Thyroid gland (tissue), 4 donors: ENCODE data around the gene CD207.

ENCODE experiments used
- POLR2A ChIP-seq, 2 donors: fragments of 450-650 bp; IDR thresholded peaks; one replicate each; pipeline ENCODE4 v1.6.1; 2017; ENCODE audit warnings: antibody characterized with exemption in 2 of 2, mild to moderate bottlenecking in 2 of 2, moderate library complexity in 1 of 2
- TF ChIP-seq, protein P1 (sequence below), 6 experiments: fragments of 200-600 bp in 3 of 6; fragments of 450-650 bp in 3 of 6; sonication (generic) in 3 of 6; IDR thresholded peaks; one replicate each; pipeline ENCODE4 v1.5.1; 2016 to 2019; ENCODE audit warnings: antibody characterized with exemption in 6 of 6, mild to moderate bottlenecking in 2 of 6, inconsistent platforms in 1 of 6, moderate library complexity in 1 of 6

DNA sequence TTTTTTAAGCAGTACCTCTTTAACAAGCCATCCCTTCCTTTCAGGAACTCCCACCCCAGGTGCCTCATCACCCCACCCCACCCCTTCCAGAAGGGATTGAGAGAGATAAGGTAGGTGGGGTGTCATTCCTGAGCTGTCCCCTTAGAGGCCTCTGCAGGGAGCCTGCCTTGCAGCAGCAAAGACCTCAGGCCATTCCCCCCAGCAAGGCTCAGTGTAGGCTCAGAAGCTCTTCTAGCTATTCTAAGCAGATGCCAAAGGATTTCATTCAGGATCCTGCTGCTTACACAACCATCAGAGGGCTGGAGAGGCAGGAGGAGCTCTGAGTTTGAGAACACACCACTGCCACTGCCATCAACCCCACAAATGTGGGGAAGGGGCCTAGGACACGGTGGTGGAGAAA lies 39.4 kb downstream of the CD207 start:
- TF ChIP-seq, protein P1, sequence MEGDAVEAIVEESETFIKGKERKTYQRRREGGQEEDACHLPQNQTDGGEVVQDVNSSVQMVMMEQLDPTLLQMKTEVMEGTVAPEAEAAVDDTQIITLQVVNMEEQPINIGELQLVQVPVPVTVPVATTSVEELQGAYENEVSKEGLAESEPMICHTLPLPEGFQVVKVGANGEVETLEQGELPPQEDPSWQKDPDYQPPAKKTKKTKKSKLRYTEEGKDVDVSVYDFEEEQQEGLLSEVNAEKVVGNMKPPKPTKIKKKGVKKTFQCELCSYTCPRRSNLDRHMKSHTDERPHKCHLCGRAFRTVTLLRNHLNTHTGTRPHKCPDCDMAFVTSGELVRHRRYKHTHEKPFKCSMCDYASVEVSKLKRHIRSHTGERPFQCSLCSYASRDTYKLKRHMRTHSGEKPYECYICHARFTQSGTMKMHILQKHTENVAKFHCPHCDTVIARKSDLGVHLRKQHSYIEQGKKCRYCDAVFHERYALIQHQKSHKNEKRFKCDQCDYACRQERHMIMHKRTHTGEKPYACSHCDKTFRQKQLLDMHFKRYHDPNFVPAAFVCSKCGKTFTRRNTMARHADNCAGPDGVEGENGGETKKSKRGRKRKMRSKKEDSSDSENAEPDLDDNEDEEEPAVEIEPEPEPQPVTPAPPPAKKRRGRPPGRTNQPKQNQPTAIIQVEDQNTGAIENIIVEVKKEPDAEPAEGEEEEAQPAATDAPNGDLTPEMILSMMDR (IDR thresholded peaks at IDR 0.05), result no peak
- TF ChIP-seq POLR2A (IDR thresholded peaks at IDR 0.05), result no peak
